Mesenchymal stem cell (in vitro differentiated cells and primary cell): Measurements from ENCODE around the gene VPS35L.
A peak's percentile ranks its signal among the peaks of the same experiment; 100 is the strongest.

ENCODE experiments used
- DNase-seq: peaks from one replicate; pipeline ENCODE4 v3.0.0-alpha.2; 2013
- H2AFZ ChIP-seq: one replicate; pipeline ENCODE4 v1.6.1; 2013; ENCODE audit warnings: low read depth, mild to moderate bottlenecking, control low read depth, inconsistent platforms, low read length, moderate library complexity
- H2AK5ac ChIP-seq: 2 replicates; pipeline ENCODE4 v1.6.1; 2013; ENCODE audit warnings: low read length, moderate library complexity, mild to moderate bottlenecking, inconsistent platforms; ENCODE audit not compliant: severe bottlenecking
- H2BK120ac ChIP-seq: one replicate; pipeline ENCODE4 v1.6.1; 2013; ENCODE audit warnings: low read depth, mild to moderate bottlenecking, inconsistent platforms, low read length, moderate library complexity
- H2BK12ac ChIP-seq, 2 experiments: one replicate each; pipeline ENCODE4 v1.6.1; 2013; ENCODE audit warnings: inconsistent platforms in 2 of 2, low read length in 2 of 2, mild to moderate bottlenecking in 2 of 2, moderate library complexity in 2 of 2, control low read depth in 1 of 2
- H2BK15ac ChIP-seq: one replicate; pipeline ENCODE4 v1.6.1; 2013; ENCODE audit warnings: mild to moderate bottlenecking, low read depth, inconsistent platforms; ENCODE audit not compliant: poor library complexity, severe bottlenecking
- H2BK5ac ChIP-seq: 2 replicates; pipeline ENCODE4 v1.6.1; 2013; ENCODE audit warnings: low read depth, mild to moderate bottlenecking, low read length, control low read depth, inconsistent platforms; ENCODE audit not compliant: poor library complexity, severe bottlenecking
- H3K14ac ChIP-seq, 2 experiments: one replicate each; pipeline ENCODE4 v1.6.1; 2013; ENCODE audit warnings: inconsistent platforms in 2 of 2, low read length in 2 of 2, control low read depth in 1 of 2, mild to moderate bottlenecking in 1 of 2, moderate library complexity in 1 of 2
- H3K18ac ChIP-seq, 2 experiments: one replicate each; pipeline ENCODE4 v1.6.1; 2013; ENCODE audit warnings: inconsistent platforms in 2 of 2, low read length in 2 of 2, control low read depth in 1 of 2, low read depth in 1 of 2, mild to moderate bottlenecking in 1 of 2
- H3K23ac ChIP-seq, 2 experiments: one replicate each; pipeline ENCODE4 v1.6.1; 2013; ENCODE audit warnings: inconsistent platforms in 2 of 2, low read length in 2 of 2, mild to moderate bottlenecking in 2 of 2, moderate library complexity in 2 of 2, control low read depth in 1 of 2
- H3K27ac ChIP-seq: 2 replicates; pipeline ENCODE4 v1.5.1; 2013; ENCODE audit warnings: mild to moderate bottlenecking, moderate library complexity, low read length, control low read depth, inconsistent platforms; ENCODE audit not compliant: poor library complexity, severe bottlenecking
- H3K27me3 ChIP-seq, 2 experiments: 2 replicates each; pipeline versions ENCODE4 v1.6.1 to v1.7.0; 2013; ENCODE audit warnings: low read length in 2 of 2, mild to moderate bottlenecking in 2 of 2, moderate library complexity in 2 of 2, control low read depth in 1 of 2, inconsistent platforms in 1 of 2; ENCODE audit not compliant: control insufficient read depth in 1 of 2, insufficient read depth in 1 of 2
- H3K36me3 ChIP-seq, 2 experiments: 2 replicates each; pipeline versions ENCODE4 v1.6.1 to v1.7.0; 2013; ENCODE audit warnings: low read length in 2 of 2, control low read depth in 1 of 2, inconsistent platforms in 1 of 2, low read depth in 1 of 2, mild to moderate bottlenecking in 1 of 2; ENCODE audit not compliant: insufficient read depth in 2 of 2, control insufficient read depth in 1 of 2
- H3K4ac ChIP-seq, 2 experiments: one replicate each; pipeline ENCODE4 v1.6.1; 2013; ENCODE audit warnings: inconsistent platforms in 2 of 2, low read length in 2 of 2, mild to moderate bottlenecking in 2 of 2, moderate library complexity in 2 of 2, control low read depth in 1 of 2, low read depth in 1 of 2
- H3K4me1 ChIP-seq: 2 replicates; pipeline ENCODE4 v1.6.1; 2013; ENCODE audit warnings: low read depth, low read length, control low read depth; ENCODE audit not compliant: control insufficient read depth, insufficient read depth
- H3K4me2 ChIP-seq: 2 replicates; pipeline ENCODE4 v1.6.1; 2013; ENCODE audit warnings: low read length, mild to moderate bottlenecking, inconsistent platforms; ENCODE audit not compliant: poor library complexity, severe bottlenecking
- H3K4me3 ChIP-seq, 2 experiments: 2 replicates each; pipeline versions ENCODE4 v1.5.1 to v1.7.0; 2013; ENCODE audit warnings: low read length in 2 of 2, mild to moderate bottlenecking in 2 of 2, control low read depth in 1 of 2, low read depth in 1 of 2; ENCODE audit not compliant: insufficient read depth in 1 of 2
- H3K79me1 ChIP-seq: replicated peaks from 2 replicates; pipeline ENCODE4 v1.6.1; 2013; ENCODE audit warnings: mild to moderate bottlenecking, control low read depth, low read length, inconsistent platforms; ENCODE audit not compliant: poor library complexity, severe bottlenecking
- H3K9ac ChIP-seq: 2 replicates; pipeline ENCODE4 v1.7.0; 2013; ENCODE audit warnings: mild to moderate bottlenecking, low read length, moderate library complexity
- H3K9me3 ChIP-seq: 2 replicates; pipeline ENCODE4 v1.7.0; 2013; ENCODE audit warnings: mild to moderate bottlenecking, low read length; ENCODE audit not compliant: control insufficient read depth
- H4K8ac ChIP-seq: one replicate; pipeline ENCODE4 v1.6.1; 2013; ENCODE audit warnings: inconsistent platforms, mild to moderate bottlenecking, low read length, moderate library complexity
- H4K91ac ChIP-seq: one replicate; pipeline ENCODE4 v1.6.1; 2013; ENCODE audit warnings: mild to moderate bottlenecking, low read length, inconsistent platforms
- WGBS: methylation state at CpG from one replicate; pipeline ENCODE4 v1.1.7; 2013; ENCODE audit warnings: mixed read lengths; 5-methylcytosine and 5-hydroxymethylcytosine counted together

Gene VPS35L

GRCh38 chr16:19549673-19550072 lies 5.8 kb upstream of the VPS35L start:
- no peak for DNase-seq

GRCh38 chr16:19555938-19556771 lies 652 bp downstream of the VPS35L start:
- WGBS, result 6% methylated on average over 13 of the region's 19 CpGs
- Histone ChIP-seq H2BK120ac (peak overlapping the region; percentile 88), H3K4me1 (peaks cover 3% of the 10 kb centered on the region), H3K4me3 (peak overlapping the region; percentile 75 to 91), H2BK5ac (peak overlapping the region; percentile 63), H3K23ac (peak overlapping the region; percentile 16 to 42), H2BK15ac (peak overlapping the region; percentile 90), H2BK12ac (peak overlapping the region in 1 of 2 experiments; percentile 54), H2AK5ac (peak overlapping the region; percentile 6), H2AFZ (peak overlapping the region; percentile 66), H3K36me3 (peaks cover 0 to 8% of the 10 kb centered on the region in 2 experiments), H3K4me2 (peak overlapping the region; percentile 75), H4K91ac (peak overlapping the region; percentile 78), H3K9ac (peak overlapping the region; percentile 99), H3K27me3 (no peaks in the 10 kb centered on the region), H3K27ac (peak overlapping the region; percentile 96), H3K79me1 (peaks cover 19% of the 10 kb centered on the region), H3K18ac (peak overlapping the region; percentile 89 to 94), H3K9me3 (no peaks in the 10 kb centered on the region), H4K8ac (peak overlapping the region; percentile 95), H3K14ac (peak overlapping the region in 1 of 2 experiments; percentile 14), H3K4ac (peak overlapping the region; percentile 88)
- peak; percentile 90 for DNase-seq

More at GRCh38 chr16:19549673-19550072, 5.8 kb upstream of the VPS35L start:
- Histone ChIP-seq H3K79me1 (peaks cover 8% of the 10 kb centered on the region), H3K4ac (no peak overlapping the region), H4K91ac (no peak overlapping the region), H3K9ac (no peak overlapping the region), H4K8ac (no peak overlapping the region), H3K27me3 (no peaks in the 10 kb centered on the region), H2AFZ (no peak overlapping the region), H3K4me1 (peaks cover under 1% of the 10 kb centered on the region), H2AK5ac (no peak overlapping the region), H3K14ac (no peak overlapping the region), H3K9me3 (no peaks in the 10 kb centered on the region), H3K4me2 (no peak overlapping the region), H3K23ac (no peak overlapping the region), H3K18ac (no peak overlapping the region), H2BK15ac (no peak overlapping the region), H2BK120ac (no peak overlapping the region), H2BK12ac (no peak overlapping the region), H2BK5ac (no peak overlapping the region), H3K4me3 (no peak overlapping the region), H3K36me3 (peaks cover 2 to 59% of the 10 kb centered on the region in 2 experiments), H3K27ac (no peak overlapping the region)

GRCh38 chr16:19559242-19559910 lies 3.9 kb downstream of the VPS35L start:
- peak; percentile 73 for DNase-seq

GRCh38 chr16:19560078-19560477 lies 4.6 kb downstream of the VPS35L start:
- H2AK5ac ChIP-seq, result no peak overlapping the region
- H2BK15ac ChIP-seq, result no peak overlapping the region
- H3K4me2 ChIP-seq, result no peak overlapping the region
- H3K9me3 ChIP-seq, result peaks cover 6% of the 10 kb centered on the region
- no peak overlapping the region for H3K23ac ChIP-seq
- no peak overlapping the region for H2BK5ac ChIP-seq
- H3K4me3 ChIP-seq, result no peak overlapping the region
- peaks cover 41% of the 10 kb centered on the region for H3K79me1 ChIP-seq
- no peak overlapping the region for H4K8ac ChIP-seq
- H4K91ac ChIP-seq, result no peak overlapping the region
- H3K9ac ChIP-seq, result no peak overlapping the region
- H3K18ac ChIP-seq, result no peak overlapping the region
- H3K27me3 ChIP-seq, result no peaks in the 10 kb centered on the region
- no peak overlapping the region for H2BK120ac ChIP-seq
- H2AFZ ChIP-seq, result no peak overlapping the region
- no peak overlapping the region for H3K4ac ChIP-seq
- H3K27ac ChIP-seq, result no peak overlapping the region
- WGBS, result 93% methylated on average over 4 of the region's 4 CpGs
- no peak overlapping the region for H3K14ac ChIP-seq
- no peaks in the 10 kb centered on the region for H3K4me1 ChIP-seq
- H2BK12ac ChIP-seq, result no peak overlapping the region
- no peak for DNase-seq
- peaks cover 5 to 11% of the 10 kb centered on the region in 2 experiments for H3K36me3 ChIP-seq

More at GRCh38 chr16:19559242-19559910, 3.9 kb downstream of the VPS35L start:
- Histone ChIP-seq H3K27ac (no peak overlapping the region), H3K4me2 (no peak overlapping the region), H3K36me3 (peaks cover 2 to 5% of the 10 kb centered on the region in 2 experiments), H4K8ac (no peak overlapping the region), H4K91ac (no peak overlapping the region), H3K4ac (no peak overlapping the region), H3K79me1 (peaks cover 38% of the 10 kb centered on the region), H3K4me1 (peaks cover 3% of the 10 kb centered on the region), H3K27me3 (no peaks in the 10 kb centered on the region), H3K9me3 (peaks cover 6% of the 10 kb centered on the region), H2BK5ac (no peak overlapping the region), H3K23ac (peak overlapping the region in 1 of 2 experiments; percentile 91), H3K14ac (no peak overlapping the region), H2AFZ (no peak overlapping the region), H2AK5ac (no peak overlapping the region), H2BK12ac (no peak overlapping the region), H3K9ac (no peak overlapping the region), H3K4me3 (no peak overlapping the region), H2BK15ac (no peak overlapping the region), H2BK120ac (no peak overlapping the region), H3K18ac (no peak overlapping the region)
- 94% methylated on average over 9 of the region's 10 CpGs for WGBS
